Measurements from ENCODE around the gene PPP1R13L. TPM values are rescaled to one million over a fixed set of nuclear protein-coding genes. Genes with fewer than 3 reads are reported as not detected.

The PPP1R13L gene
- total and polyA plus RNA-seq, 2 of the 8 experiments (the other 6 are each of a cell fraction or from before 2014, with no cell fraction given) = 9.1 to 15.3 TPM

DNA sequence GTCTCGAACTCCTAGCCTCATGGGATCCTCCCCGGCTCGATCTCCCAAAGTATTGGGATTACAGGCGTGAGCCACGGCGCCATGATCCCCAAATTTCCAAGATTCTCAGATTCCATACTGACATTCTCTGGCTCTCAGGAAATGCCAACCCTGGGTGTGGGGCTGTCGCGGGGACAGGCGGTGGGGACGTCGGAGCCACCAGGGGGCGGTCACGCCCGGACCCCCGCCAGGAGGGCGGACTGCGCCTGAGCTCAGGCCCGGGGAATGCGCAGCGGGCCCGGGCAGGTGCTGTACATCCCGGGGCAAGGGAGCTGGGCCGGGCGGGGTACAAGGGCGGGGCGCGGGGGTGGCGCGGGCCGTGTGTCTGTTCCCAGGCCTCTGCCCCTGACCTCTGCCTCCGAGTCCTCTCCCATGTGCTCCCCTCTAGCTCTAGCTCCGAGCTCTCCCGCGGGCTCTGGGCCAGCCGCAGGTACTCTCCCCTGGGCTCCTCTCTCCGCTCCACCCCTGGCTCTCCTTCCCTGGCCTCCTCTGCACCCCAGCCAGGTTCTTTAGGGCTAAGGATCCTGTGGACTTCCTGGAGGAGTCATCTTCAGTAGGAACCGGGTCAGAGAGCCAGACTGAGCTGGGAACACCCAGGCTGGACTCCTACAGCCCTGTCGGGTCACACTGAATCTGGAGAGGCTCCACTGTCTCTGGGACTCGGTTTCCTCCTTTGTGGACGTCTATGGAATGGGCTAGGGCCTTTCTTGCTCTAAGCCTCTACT is 2.4 kb downstream of the PPP1R13L start (continued):
- TF ChIP-seq ASH2L (IDR thresholded peaks at IDR 0.05; ENCODE audit: low read length) (peak; percentile 31), HDAC2 (IDR thresholded peaks at IDR 0.05; ENCODE audit: borderline replicate concordance in 1 of 2, low read depth in 2 of 2, low read length in 2 of 2) (peak in 1 of 2 experiments; percentile 53; a peak in 1 of 4 replicates), RBBP5 (IDR thresholded peaks at IDR 0.05; ENCODE audit: borderline replicate concordance, low read depth, low read length) (no peak), RAD21 (IDR thresholded peaks at IDR 0.05 in 1 of 2, conservative IDR thresholded peaks at IDR 0.05 in 1 of 2; ENCODE audit: low read depth in 2 of 2, low read length in 2 of 2) (peak; percentile 14 to 38; a peak in 3 of 4 replicates)
